Gastroesophageal sphincter (tissue), 3 donors: ENCODE results near the gene TNPO2.

Experiments used
- POLR2AphosphoS5 ChIP-seq: sonication (generic); formaldehyde crosslinking; IDR thresholded peaks from one replicate; pipeline ENCODE4 v1.6.1; 2017; ENCODE audit warnings: antibody characterized with exemption
- TF ChIP-seq, protein P1 (sequence below), 4 experiments: fragments of 200-600 bp in 2 of 4; fragments of 450-650 bp in 2 of 4; sonication (generic) in 1 of 4; IDR thresholded peaks; one replicate each; pipeline ENCODE4 v1.5.1; 2017 to 2019; ENCODE audit warnings: antibody characterized with exemption in 4 of 4, mild to moderate bottlenecking in 2 of 4, moderate library complexity in 2 of 4

DNA sequence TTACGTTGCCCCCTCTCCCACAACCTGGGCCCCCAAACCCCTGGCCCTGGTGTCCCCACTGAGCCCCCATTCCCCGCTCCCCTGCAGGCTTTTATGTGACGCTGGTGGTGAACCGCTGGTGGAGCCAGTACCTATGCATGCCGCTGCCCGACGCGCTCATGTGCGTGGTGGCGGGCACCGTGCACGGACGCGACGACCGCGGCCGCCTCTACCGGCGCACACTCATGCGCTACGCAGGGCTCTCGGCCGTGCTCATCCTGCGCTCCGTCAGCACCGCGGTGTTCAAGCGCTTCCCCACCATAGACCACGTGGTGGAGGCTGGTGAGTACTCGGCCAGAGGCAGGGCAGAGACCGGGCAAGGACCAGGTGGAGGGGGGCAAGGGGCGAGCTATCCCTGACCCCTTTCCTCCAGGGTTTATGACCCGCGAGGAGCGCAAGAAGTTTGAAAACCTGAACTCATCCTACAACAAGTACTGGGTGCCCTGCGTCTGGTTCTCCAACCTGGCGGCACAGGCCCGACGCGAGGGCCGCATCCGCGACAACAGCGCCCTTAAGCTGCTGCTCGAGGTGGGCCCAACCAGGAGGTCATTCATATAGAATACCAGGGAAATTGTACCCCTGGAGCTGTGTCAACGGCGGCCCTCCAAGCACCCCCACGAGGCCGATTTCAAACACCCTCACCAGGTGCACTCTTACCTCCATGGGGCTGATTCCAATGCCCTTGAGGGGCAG is 30.9 kb upstream of the TNPO2 start:
- TF ChIP-seq, protein P1, sequence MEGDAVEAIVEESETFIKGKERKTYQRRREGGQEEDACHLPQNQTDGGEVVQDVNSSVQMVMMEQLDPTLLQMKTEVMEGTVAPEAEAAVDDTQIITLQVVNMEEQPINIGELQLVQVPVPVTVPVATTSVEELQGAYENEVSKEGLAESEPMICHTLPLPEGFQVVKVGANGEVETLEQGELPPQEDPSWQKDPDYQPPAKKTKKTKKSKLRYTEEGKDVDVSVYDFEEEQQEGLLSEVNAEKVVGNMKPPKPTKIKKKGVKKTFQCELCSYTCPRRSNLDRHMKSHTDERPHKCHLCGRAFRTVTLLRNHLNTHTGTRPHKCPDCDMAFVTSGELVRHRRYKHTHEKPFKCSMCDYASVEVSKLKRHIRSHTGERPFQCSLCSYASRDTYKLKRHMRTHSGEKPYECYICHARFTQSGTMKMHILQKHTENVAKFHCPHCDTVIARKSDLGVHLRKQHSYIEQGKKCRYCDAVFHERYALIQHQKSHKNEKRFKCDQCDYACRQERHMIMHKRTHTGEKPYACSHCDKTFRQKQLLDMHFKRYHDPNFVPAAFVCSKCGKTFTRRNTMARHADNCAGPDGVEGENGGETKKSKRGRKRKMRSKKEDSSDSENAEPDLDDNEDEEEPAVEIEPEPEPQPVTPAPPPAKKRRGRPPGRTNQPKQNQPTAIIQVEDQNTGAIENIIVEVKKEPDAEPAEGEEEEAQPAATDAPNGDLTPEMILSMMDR (IDR thresholded peaks at IDR 0.05): no peak
- TF ChIP-seq POLR2AphosphoS5: no peak
